Suprapubic skin (tissue), 4 donors: ENCODE results near the gene ARG1.

Experiments
- EP300 ChIP-seq: sonication (generic); formaldehyde crosslinking; IDR thresholded peaks from one replicate; pipeline ENCODE4 v1.6.1; 2017; ENCODE audit warnings: antibody characterized with exemption
- POLR2A ChIP-seq, 2 donors: fragments of 450-650 bp; IDR thresholded peaks; one replicate each; pipeline ENCODE4 v1.6.1; 2017; ENCODE audit warnings: antibody characterized with exemption in 2 of 2, mild to moderate bottlenecking in 2 of 2, moderate library complexity in 2 of 2
- POLR2AphosphoS5 ChIP-seq, 3 donors: sonication (generic); formaldehyde crosslinking; IDR thresholded peaks; one replicate each; pipeline ENCODE4 v1.6.1; 2017; ENCODE audit warnings: antibody characterized with exemption in 3 of 3
- TF ChIP-seq, protein P1 (sequence below), 2 donors: fragments of 200-600 bp in 1 of 2; fragments of 450-650 bp in 1 of 2; sonication (generic) in 1 of 2; IDR thresholded peaks; one replicate each; pipeline ENCODE4 v1.5.1; 2016 to 2019; ENCODE audit warnings: antibody characterized with exemption in 2 of 2, mild to moderate bottlenecking in 1 of 2, moderate library complexity in 1 of 2

DNA sequence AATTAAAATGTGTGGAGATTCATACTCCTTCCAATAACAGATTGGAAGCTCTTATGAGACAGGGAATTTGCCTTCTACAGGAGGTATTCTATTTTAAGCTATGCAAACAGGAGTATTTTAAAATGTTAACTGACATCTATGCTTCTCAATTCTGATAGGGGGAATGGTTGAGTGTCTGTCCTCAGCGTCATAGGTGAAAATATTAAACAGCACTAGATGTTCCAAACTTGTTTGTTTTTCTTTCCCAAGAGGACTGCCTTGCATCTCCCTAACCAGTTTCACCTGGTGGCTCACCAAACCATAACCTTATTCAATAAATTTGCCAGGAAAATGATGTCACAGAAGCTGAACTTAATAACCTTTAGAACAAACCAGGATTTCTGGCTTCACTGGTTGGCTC lies 24.6 kb upstream of the ARG1 start:
- TF ChIP-seq, protein P1, sequence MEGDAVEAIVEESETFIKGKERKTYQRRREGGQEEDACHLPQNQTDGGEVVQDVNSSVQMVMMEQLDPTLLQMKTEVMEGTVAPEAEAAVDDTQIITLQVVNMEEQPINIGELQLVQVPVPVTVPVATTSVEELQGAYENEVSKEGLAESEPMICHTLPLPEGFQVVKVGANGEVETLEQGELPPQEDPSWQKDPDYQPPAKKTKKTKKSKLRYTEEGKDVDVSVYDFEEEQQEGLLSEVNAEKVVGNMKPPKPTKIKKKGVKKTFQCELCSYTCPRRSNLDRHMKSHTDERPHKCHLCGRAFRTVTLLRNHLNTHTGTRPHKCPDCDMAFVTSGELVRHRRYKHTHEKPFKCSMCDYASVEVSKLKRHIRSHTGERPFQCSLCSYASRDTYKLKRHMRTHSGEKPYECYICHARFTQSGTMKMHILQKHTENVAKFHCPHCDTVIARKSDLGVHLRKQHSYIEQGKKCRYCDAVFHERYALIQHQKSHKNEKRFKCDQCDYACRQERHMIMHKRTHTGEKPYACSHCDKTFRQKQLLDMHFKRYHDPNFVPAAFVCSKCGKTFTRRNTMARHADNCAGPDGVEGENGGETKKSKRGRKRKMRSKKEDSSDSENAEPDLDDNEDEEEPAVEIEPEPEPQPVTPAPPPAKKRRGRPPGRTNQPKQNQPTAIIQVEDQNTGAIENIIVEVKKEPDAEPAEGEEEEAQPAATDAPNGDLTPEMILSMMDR (IDR thresholded peaks at IDR 0.05), result no peak
- TF ChIP-seq POLR2A (IDR thresholded peaks at IDR 0.05) (no peak), EP300 (no peak), POLR2AphosphoS5 (IDR thresholded peaks at IDR 0.05) (no peak)
